ENCODE results near the gene NKX2-4. TPM values are rescaled to one million over a fixed set of nuclear protein-coding genes. Genes with fewer than 3 reads are reported as not detected.

The NKX2-4 gene
- total RNA-seq, 1 experiment from 2014 or later = not detected

- H3K36me3 Mint-ChIP-seq (ENCODE audit: insufficient read depth, unreplicated experiment) = no peaks in the 10 kb centered on the region
- H3K4me3 Mint-ChIP-seq (ENCODE audit: low read depth, unreplicated experiment) = no peak overlapping the region
- intact Hi-C loops (cut with micrococcal nuclease; ENCODE audit: unreplicated experiment) = no loop called here
- DNase-seq = no peak
- H3K27ac Mint-ChIP-seq (ENCODE audit: unreplicated experiment) = no peak overlapping the region
- no peaks in the 10 kb centered on the region for H3K9me3 Mint-ChIP-seq (ENCODE audit: low read depth, unreplicated experiment)
- no TSS peak for BruUV-seq (replicated peaks)
- H3K27me3 Mint-ChIP-seq (ENCODE audit: unreplicated experiment) = no peaks in the 10 kb centered on the region
- CTCF ChIA-PET = no interaction called here
- H3K4me1 Mint-ChIP-seq (ENCODE audit: low read depth, unreplicated experiment) = no peaks in the 10 kb centered on the region
- TF ChIP-seq, protein P1, sequence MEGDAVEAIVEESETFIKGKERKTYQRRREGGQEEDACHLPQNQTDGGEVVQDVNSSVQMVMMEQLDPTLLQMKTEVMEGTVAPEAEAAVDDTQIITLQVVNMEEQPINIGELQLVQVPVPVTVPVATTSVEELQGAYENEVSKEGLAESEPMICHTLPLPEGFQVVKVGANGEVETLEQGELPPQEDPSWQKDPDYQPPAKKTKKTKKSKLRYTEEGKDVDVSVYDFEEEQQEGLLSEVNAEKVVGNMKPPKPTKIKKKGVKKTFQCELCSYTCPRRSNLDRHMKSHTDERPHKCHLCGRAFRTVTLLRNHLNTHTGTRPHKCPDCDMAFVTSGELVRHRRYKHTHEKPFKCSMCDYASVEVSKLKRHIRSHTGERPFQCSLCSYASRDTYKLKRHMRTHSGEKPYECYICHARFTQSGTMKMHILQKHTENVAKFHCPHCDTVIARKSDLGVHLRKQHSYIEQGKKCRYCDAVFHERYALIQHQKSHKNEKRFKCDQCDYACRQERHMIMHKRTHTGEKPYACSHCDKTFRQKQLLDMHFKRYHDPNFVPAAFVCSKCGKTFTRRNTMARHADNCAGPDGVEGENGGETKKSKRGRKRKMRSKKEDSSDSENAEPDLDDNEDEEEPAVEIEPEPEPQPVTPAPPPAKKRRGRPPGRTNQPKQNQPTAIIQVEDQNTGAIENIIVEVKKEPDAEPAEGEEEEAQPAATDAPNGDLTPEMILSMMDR (IDR thresholded peaks at IDR 0.05; ENCODE audit: unreplicated experiment) = no peak
Observed at GRCh38 chr20:21391972-21392352, 5.4 kb downstream of the NKX2-4 start.

GRCh38 chr20:21391185-21391971 lies 5.9 kb downstream of the NKX2-4 start:
- Mint-ChIP-seq H3K27me3 (ENCODE audit: unreplicated experiment) (no peaks in the 10 kb centered on the region), H3K4me3 (ENCODE audit: low read depth, unreplicated experiment) (no peak overlapping the region)

GRCh38 chr20:21390768-21391167 lies 6.6 kb downstream of the NKX2-4 start:
- BruUV-seq (replicated peaks) = no TSS peak
- TF ChIP-seq, protein P1 (IDR thresholded peaks at IDR 0.05; ENCODE audit: unreplicated experiment) = no peak
- no peak overlapping the region for H3K4me3 Mint-ChIP-seq (ENCODE audit: low read depth, unreplicated experiment)
- H3K9me3 Mint-ChIP-seq (ENCODE audit: low read depth, unreplicated experiment) = no peaks in the 10 kb centered on the region
- H3K27me3 Mint-ChIP-seq (ENCODE audit: unreplicated experiment) = no peaks in the 10 kb centered on the region
- intact Hi-C loops (cut with micrococcal nuclease; ENCODE audit: unreplicated experiment) = no loop called here
- no peaks in the 10 kb centered on the region for H3K36me3 Mint-ChIP-seq (ENCODE audit: insufficient read depth, unreplicated experiment)
- CTCF ChIA-PET = no interaction called here
- no peaks in the 10 kb centered on the region for H3K4me1 Mint-ChIP-seq (ENCODE audit: low read depth, unreplicated experiment)
- no peak overlapping the region for H3K27ac Mint-ChIP-seq (ENCODE audit: unreplicated experiment)
- DNase-seq = no peak

More at GRCh38 chr20:21391185-21391971, 5.9 kb downstream of the NKX2-4 start:
- TF ChIP-seq, protein P1 (IDR thresholded peaks at IDR 0.05; ENCODE audit: unreplicated experiment) = no peak
- no peak for DNase-seq
- no peaks in the 10 kb centered on the region for H3K4me1 Mint-ChIP-seq (ENCODE audit: low read depth, unreplicated experiment)
- CTCF ChIA-PET = no interaction called here
- BruUV-seq (replicated peaks) = no TSS peak
- no peaks in the 10 kb centered on the region for H3K36me3 Mint-ChIP-seq (ENCODE audit: insufficient read depth, unreplicated experiment)
- intact Hi-C loops (cut with micrococcal nuclease; ENCODE audit: unreplicated experiment) = no loop called here
- no peak overlapping the region for H3K27ac Mint-ChIP-seq (ENCODE audit: unreplicated experiment)
- no peaks in the 10 kb centered on the region for H3K9me3 Mint-ChIP-seq (ENCODE audit: low read depth, unreplicated experiment)

- no peaks in the 10 kb centered on the region for H3K4me1 Mint-ChIP-seq (ENCODE audit: low read depth, unreplicated experiment)
- TF ChIP-seq, protein P1 (IDR thresholded peaks at IDR 0.05; ENCODE audit: unreplicated experiment) = no peak
- H3K27ac Mint-ChIP-seq (ENCODE audit: unreplicated experiment) = no peak overlapping the region
- H3K9me3 Mint-ChIP-seq (ENCODE audit: low read depth, unreplicated experiment) = no peaks in the 10 kb centered on the region
- CTCF ChIA-PET = no interaction called here
- H3K27me3 Mint-ChIP-seq (ENCODE audit: unreplicated experiment) = no peaks in the 10 kb centered on the region
- H3K36me3 Mint-ChIP-seq (ENCODE audit: insufficient read depth, unreplicated experiment) = no peaks in the 10 kb centered on the region
- no peak for DNase-seq
- no TSS peak for BruUV-seq (replicated peaks)
- H3K4me3 Mint-ChIP-seq (ENCODE audit: low read depth, unreplicated experiment) = no peak overlapping the region
- intact Hi-C loops (cut with micrococcal nuclease; ENCODE audit: unreplicated experiment) = no loop called here
Observed at GRCh38 chr20:21389368-21389767, 8.0 kb downstream of the NKX2-4 start.
